Measurements from ENCODE around the gene GPBP1. TPM values are rescaled to one million over a fixed set of nuclear protein-coding genes. Genes with fewer than 3 reads are reported as not detected.

The GPBP1 gene
- total and polyA plus RNA-seq, 9 of the 15 experiments (the other 6 are each of a cell fraction or from before 2014, with no cell fraction given): 31.0 to 109 (median 68.4) TPM

DNA sequence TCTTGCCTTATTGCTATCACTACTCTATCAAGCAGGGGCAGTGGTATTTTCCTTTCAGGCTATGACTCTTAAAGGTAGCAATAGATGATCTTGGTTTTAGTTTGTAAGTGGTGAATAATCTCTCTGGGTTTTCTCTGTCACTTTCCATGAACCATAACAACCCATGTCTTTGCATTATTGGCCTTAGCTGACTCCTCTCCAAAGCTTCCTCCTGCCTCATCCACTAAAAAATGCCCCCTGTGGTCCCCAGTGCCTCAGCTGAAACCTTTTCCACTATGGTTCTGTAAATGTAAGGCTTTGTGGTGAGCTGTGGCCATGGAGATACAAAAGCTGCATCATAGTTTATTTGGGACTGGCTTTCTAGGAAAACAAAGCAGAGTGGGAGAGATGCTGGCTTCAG lies 128.8 kb downstream of the GPBP1 start:
- no peak for DNase-seq (ENCODE audit: extremely low read depth in 1 of 4, low spot score in 3 of 4)
- in situ Hi-C loops (cut with MboI): loop anchor here (25.0 kb wide), 1 partner anchor 1560 kb away; no protein-coding TSS in a partner anchor
- Histone ChIP-seq H3K4me1 (replicated peaks in 1 of 2; ENCODE audit: control insufficient read depth in 2 of 2, insufficient read depth in 2 of 2, low read length in 2 of 2) (no peaks in the 10 kb centered on the region), H3K79me2 (ENCODE audit: control insufficient read depth, insufficient read depth, low read length) (no peaks in the 10 kb centered on the region), H3K36me3 (ENCODE audit: control insufficient read depth, insufficient read depth, low read length) (no peaks in the 10 kb centered on the region), H3K4me2 (ENCODE audit: insufficient read depth, low read length) (no peak overlapping the region), H3K27ac (ENCODE audit: extremely low read depth, low read depth, low read length) (no peak overlapping the region), H3K27me3 (ENCODE audit: control insufficient read depth in 2 of 2, insufficient read depth in 2 of 2, low read length in 2 of 2) (no peaks in the 10 kb centered on the region), H2AFZ (ENCODE audit: low read depth, low read length) (no peak overlapping the region), H3K4me3 (no peak overlapping the region), H3K9ac (ENCODE audit: insufficient read depth in 1 of 2, low read depth in 2 of 2, low read length in 2 of 2) (no peak overlapping the region), H3K9me3 (replicated peaks; ENCODE audit: control insufficient read depth, insufficient read depth, low read depth, low read length) (no peaks in the 10 kb centered on the region), H3K9me1 (ENCODE audit: control insufficient read depth, insufficient read depth, low read length) (no peaks in the 10 kb centered on the region), H4K20me1 (replicated peaks; ENCODE audit: control insufficient read depth, insufficient read depth, low read length) (no peaks in the 10 kb centered on the region; the same call in 1 of the 2 replicates)
- no peak for FAIRE-seq
- ChIA-PET CTCF (ENCODE audit: low intra/inter-chr PET ratio) (no interaction called here), POLR2A (no interaction called here)
- ATAC-seq: no peak
- TF ChIP-seq SMARCE1 (IDR thresholded peaks at IDR 0.05) (no peak), PRMT5 (CRISPR knock-in tag; IDR thresholded peaks at IDR 0.05) (no peak), TRIM25 (IDR thresholded peaks at IDR 0.05; ENCODE audit: borderline replicate concordance) (no peak), PHF21A (IDR thresholded peaks at IDR 0.05; ENCODE audit: borderline replicate concordance, low read depth) (no peak), RNF219 (CRISPR knock-in tag; IDR thresholded peaks at IDR 0.05) (no peak), SREBF1 (IDR thresholded peaks at IDR 0.05; ENCODE audit: borderline replicate concordance, low read depth, low read length) (no peak), ID3 (CRISPR knock-in tag; IDR thresholded peaks at IDR 0.05) (no peak), ID3 (tag; IDR thresholded peaks at IDR 0.05) (no peak), ZBTB17 (CRISPR knock-in tag; IDR thresholded peaks at IDR 0.05) (no peak), ADNP (tag; IDR thresholded peaks at IDR 0.05) (no peak), SRF (CRISPR knock-in tag; IDR thresholded peaks at IDR 0.05) (no peak), RBFOX2 (IDR thresholded peaks at IDR 0.05; ENCODE audit: low read depth, low read length) (no peak)
- TF ChIP-seq, protein P1, sequence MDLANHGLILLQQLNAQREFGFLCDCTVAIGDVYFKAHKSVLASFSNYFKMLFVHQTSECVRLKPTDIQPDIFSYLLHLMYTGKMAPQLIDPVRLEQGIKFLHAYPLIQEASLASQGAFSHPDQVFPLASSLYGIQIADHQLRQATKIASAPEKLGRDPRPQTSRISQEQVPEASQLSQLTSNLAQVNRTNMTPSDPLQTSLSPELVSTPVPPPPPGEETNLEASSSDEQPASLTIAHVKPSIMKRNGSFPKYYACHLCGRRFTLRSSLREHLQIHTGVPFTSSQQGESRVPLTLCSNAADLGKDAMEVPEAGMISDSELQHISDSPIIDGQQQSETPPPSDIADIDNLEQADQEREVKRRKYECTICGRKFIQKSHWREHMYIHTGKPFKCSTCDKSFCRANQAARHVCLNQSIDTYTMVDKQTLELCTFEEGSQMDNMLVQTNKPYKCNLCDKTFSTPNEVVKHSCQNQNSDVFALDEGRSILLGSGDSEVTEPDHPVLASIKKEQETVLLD (IDR thresholded peaks at IDR 0.05): no peak
- no TSS peak for BruUV-seq (replicated peaks)
- intact Hi-C loops (cut with micrococcal nuclease): no loop called here
